CD4-positive, alpha-beta memory T cell (primary cell): ENCODE data around the gene GMCL2. TPM values are rescaled to one million over a fixed set of nuclear protein-coding genes. Genes with fewer than 3 reads are reported as not detected.

Experiments
- CTCF ChIA-PET: fragments of 350-600 bp; sonication (Branson Sonifier 250); formaldehyde crosslinking; loops from one replicate; lab custom pipeline; 2021; ENCODE audit warnings: inconsistent platforms; ENCODE audit not compliant: partially characterized antibody; lab: Charles Lee
- POLR2A ChIA-PET: fragments of 350-600 bp; sonication (Branson Sonifier 250); formaldehyde crosslinking; loops from one replicate; lab custom pipeline; 2021; ENCODE audit not compliant: partially characterized antibody; lab: Charles Lee
- DNase-seq, 5 donors: peaks; one replicate each; pipeline versions ENCODE4 v3.0.0 to v3.0.0-alpha.2; 2020 to 2022; ENCODE audit warnings: mixed read lengths in 1 of 5
- H3K27ac ChIP-seq: one replicate; pipeline ENCODE4 v1.7.0; 2013; ENCODE audit warnings: low read depth, low read length
- H3K27me3 ChIP-seq: 2 replicates; pipeline ENCODE4 v1.7.0; 2013; ENCODE audit warnings: mild to moderate bottlenecking, low read length, moderate library complexity; ENCODE audit not compliant: insufficient read depth
- H3K36me3 ChIP-seq: 2 replicates; pipeline ENCODE4 v1.7.0; 2013; ENCODE audit warnings: mild to moderate bottlenecking, low read length, moderate library complexity; ENCODE audit not compliant: insufficient read depth
- H3K4me1 ChIP-seq: 2 replicates; pipeline ENCODE4 v1.7.0; 2013; ENCODE audit warnings: mild to moderate bottlenecking, low read length, moderate library complexity; ENCODE audit not compliant: insufficient read depth
- H3K4me3 ChIP-seq, 2 donors: one replicate each; pipeline ENCODE4 v1.7.0; 2013; ENCODE audit warnings: low read length in 2 of 2, mild to moderate bottlenecking in 1 of 2
- H3K9me3 ChIP-seq, 2 donors: one replicate each; pipeline ENCODE4 v1.7.0; 2013; ENCODE audit warnings: low read length in 2 of 2, control low read depth in 1 of 2; ENCODE audit not compliant: control insufficient read depth in 1 of 2
- H3K27ac Mint-ChIP-seq, 7 donors: one replicate each; pipeline ENCODE4 v1.8.0; 2020 to 2021; ENCODE audit warnings: mixed read lengths in 7 of 7, mild to moderate bottlenecking in 6 of 7, inconsistent platforms in 3 of 7, moderate library complexity in 3 of 7
- H3K27me3 Mint-ChIP-seq, 2 donors: one replicate each; pipeline ENCODE4 v1.8.0; 2020 to 2021; ENCODE audit warnings: mixed read lengths in 2 of 2
- H3K36me3 Mint-ChIP-seq, 2 donors: one replicate each; pipeline ENCODE4 v1.8.0; 2020 to 2021; ENCODE audit warnings: mixed read lengths in 2 of 2, inconsistent platforms in 1 of 2, mild to moderate bottlenecking in 1 of 2
- H3K4me1 Mint-ChIP-seq, 4 donors: one replicate each; pipeline ENCODE4 v1.8.0; 2020 to 2021; ENCODE audit warnings: mixed read lengths in 4 of 4, mild to moderate bottlenecking in 1 of 4
- H3K4me3 Mint-ChIP-seq, 8 donors: one replicate each; pipeline ENCODE4 v1.8.0; 2020 to 2021; ENCODE audit warnings: mixed read lengths in 8 of 8, mild to moderate bottlenecking in 7 of 8, moderate library complexity in 6 of 8, inconsistent platforms in 3 of 8
- H3K9me3 Mint-ChIP-seq, 8 donors: one replicate each; pipeline ENCODE4 v1.8.0; 2020 to 2021; ENCODE audit warnings: mixed read lengths in 8 of 8, mild to moderate bottlenecking in 5 of 8, inconsistent platforms in 3 of 8, moderate library complexity in 1 of 8
- intact Hi-C: fragments of 100-400 bp; cut with micrococcal nuclease; formaldehyde crosslinking; loops from one replicate; pipeline ENCODE4 v1.15.1; 2023
- polyA plus RNA-seq, 2 donors: library from polyadenylated mRNA; unstranded; fragments of 300-500 nt; fragmentation: Illumina TruSeq; gene quantifications; one replicate each; pipeline ENCODE4 v1.2.3, GENCODE V29; 2021
- total RNA-seq, 2 experiments: library from RNA; stranded (reverse); gene quantifications; one replicate each; pipeline ENCODE4 v1.2.3, GENCODE V29; 2021

The GMCL2 gene
- total and polyA plus RNA-seq, 4 experiments from 2014 or later, result not detected

GRCh38 chr5:178228609-178229008 is 41.4 kb upstream of the GMCL2 start:
- Mint-ChIP-seq H3K4me1 (peaks cover 40 to 76% (median 50%) of the 10 kb centered on the region in 4 donors), H3K27ac (peak overlapping the region in 1 of 7 donors; percentile 10), H3K4me3 (peak overlapping the region in 1 of 8 donors; percentile 15), H3K36me3 (peaks cover 49 to 66% of the 10 kb centered on the region in 2 donors), H3K27me3 (no peaks in the 10 kb centered on the region), H3K9me3 (no peaks in the 10 kb centered on the region)
- H3K4me3 ChIP-seq, result no peak overlapping the region
- H3K4me1 ChIP-seq, result peaks cover 35% of the 10 kb centered on the region
- POLR2A ChIA-PET, result interaction anchor here (0.8 to 7.7 kb wide), 2 partner anchors 20 to 23 kb away, joined by 3 to 72 read pairs; partner anchors contain the start of gene HNRNPAB
- CTCF ChIA-PET, result no interaction called here
- H3K27ac ChIP-seq, result no peak overlapping the region
- DNase-seq, result no peak
- peaks cover 48% of the 10 kb centered on the region for H3K36me3 ChIP-seq
- no peaks in the 10 kb centered on the region for H3K9me3 ChIP-seq
- intact Hi-C loops, result no loop called here
- H3K27me3 ChIP-seq, result no peaks in the 10 kb centered on the region

GRCh38 chr5:178227929-178228328 is 40.8 kb upstream of the GMCL2 start:
- H3K4me1 ChIP-seq, result peaks cover 32% of the 10 kb centered on the region
- DNase-seq, result no peak
- no peaks in the 10 kb centered on the region for H3K9me3 ChIP-seq
- H3K9me3 Mint-ChIP-seq, result no peaks in the 10 kb centered on the region
- no peak overlapping the region for H3K4me3 ChIP-seq
- H3K27me3 Mint-ChIP-seq, result no peaks in the 10 kb centered on the region
- CTCF ChIA-PET, result no interaction called here
- H3K36me3 Mint-ChIP-seq, result peaks cover 53 to 72% of the 10 kb centered on the region in 2 donors
- peaks cover 48% of the 10 kb centered on the region for H3K36me3 ChIP-seq
- H3K27me3 ChIP-seq, result no peaks in the 10 kb centered on the region
- intact Hi-C loops, result no loop called here
- H3K4me1 Mint-ChIP-seq, result peaks cover 41 to 75% (median 53%) of the 10 kb centered on the region in 4 donors
- H3K27ac Mint-ChIP-seq, result peak overlapping the region in 4 of 7 donors; percentile 5 to 54 (median 50)
- POLR2A ChIA-PET, result interaction anchor here (0.8 to 7.7 kb wide), 2 partner anchors 19 to 22 kb away, joined by 3 to 72 read pairs; partner anchors contain the start of gene HNRNPAB
- H3K27ac ChIP-seq, result no peak overlapping the region
- peak overlapping the region in 3 of 8 donors; percentile 17 to 40 (median 26) for H3K4me3 Mint-ChIP-seq

GRCh38 chr5:178227138-178227659 is 40.0 kb upstream of the GMCL2 start:
- POLR2A ChIA-PET, result interaction anchor here (1.4 to 7.7 kb wide), 2 partner anchors 12 to 21 kb away, joined by 3 to 72 read pairs; partner anchors contain the start of gene HNRNPAB
- H3K36me3 ChIP-seq, result peaks cover 54% of the 10 kb centered on the region
- no peak overlapping the region for H3K4me3 ChIP-seq
- no peaks in the 10 kb centered on the region for H3K9me3 ChIP-seq
- peak overlapping the region in 4 of 7 donors; percentile 1 to 84 (median 36) for H3K27ac Mint-ChIP-seq
- H3K27me3 Mint-ChIP-seq, result no peaks in the 10 kb centered on the region
- intact Hi-C loops, result no loop called here
- no peaks in the 10 kb centered on the region for H3K27me3 ChIP-seq
- peaks cover 53 to 73% of the 10 kb centered on the region in 2 donors for H3K36me3 Mint-ChIP-seq
- no peak for DNase-seq
- no peak overlapping the region for H3K27ac ChIP-seq
- no peaks in the 10 kb centered on the region for H3K9me3 Mint-ChIP-seq
- CTCF ChIA-PET, result no interaction called here
- H3K4me1 ChIP-seq, result peaks cover 29% of the 10 kb centered on the region
- H3K4me3 Mint-ChIP-seq, result peak overlapping the region in 2 of 8 donors; percentile 11 to 40
- H3K4me1 Mint-ChIP-seq, result peaks cover 41 to 74% (median 54%) of the 10 kb centered on the region in 4 donors

GRCh38 chr5:178225174-178225573 is 38.0 kb upstream of the GMCL2 start:
- Histone ChIP-seq H3K27me3 (no peaks in the 10 kb centered on the region), H3K27ac (no peak overlapping the region), H3K4me1 (peaks cover 18% of the 10 kb centered on the region), H3K9me3 (no peaks in the 10 kb centered on the region), H3K36me3 (peaks cover 59% of the 10 kb centered on the region), H3K4me3 (no peak overlapping the region)
- Mint-ChIP-seq H3K36me3 (peaks cover 57 to 73% of the 10 kb centered on the region in 2 donors), H3K27ac (peak overlapping the region in 2 of 7 donors; percentile 33 to 90), H3K4me1 (peaks cover 41 to 71% (median 54%) of the 10 kb centered on the region in 4 donors), H3K9me3 (no peaks in the 10 kb centered on the region), H3K4me3 (no peak overlapping the region), H3K27me3 (no peaks in the 10 kb centered on the region)
- ChIA-PET POLR2A (interaction anchor here (1.4 kb wide), 1 partner anchor 21 kb away, joined by 4 read pairs; the partner anchor contains the start of gene HNRNPAB), CTCF (interaction anchor here (1.2 kb wide), 1 partner anchor 10 kb away, joined by 4 read pairs; no protein-coding TSS in a partner anchor)
- intact Hi-C loops, result no loop called here
- DNase-seq, result no peak

- H3K27ac Mint-ChIP-seq, result no peak overlapping the region
- H3K9me3 Mint-ChIP-seq, result no peaks in the 10 kb centered on the region
- no peaks in the 10 kb centered on the region for H3K9me3 ChIP-seq
- no peaks in the 10 kb centered on the region for H3K27me3 Mint-ChIP-seq
- no peak overlapping the region for H3K4me3 ChIP-seq
- peaks cover 11% of the 10 kb centered on the region for H3K4me1 ChIP-seq
- no peak for DNase-seq
- intact Hi-C loops, result no loop called here
- H3K36me3 Mint-ChIP-seq, result peaks cover 50 to 66% of the 10 kb centered on the region in 2 donors
- H3K27ac ChIP-seq, result no peak overlapping the region
- H3K27me3 ChIP-seq, result no peaks in the 10 kb centered on the region
- peaks cover 35 to 64% (median 51%) of the 10 kb centered on the region in 4 donors for H3K4me1 Mint-ChIP-seq
- POLR2A ChIA-PET, result interaction anchor here (1.4 kb wide), 1 partner anchor 20 kb away, joined by 4 read pairs; the partner anchor contains the start of gene HNRNPAB
- peaks cover 52% of the 10 kb centered on the region for H3K36me3 ChIP-seq
- CTCF ChIA-PET, result no interaction called here
- no peak overlapping the region for H3K4me3 Mint-ChIP-seq
Measured at GRCh38 chr5:178224403-178224802, 37.2 kb upstream of the GMCL2 start.

- Mint-ChIP-seq H3K9me3 (no peaks in the 10 kb centered on the region), H3K4me1 (peaks cover 34 to 58% (median 47%) of the 10 kb centered on the region in 4 donors)
- POLR2A ChIA-PET, result interaction anchor here (1.4 kb wide), 1 partner anchor 20 kb away, joined by 4 read pairs; the partner anchor contains the start of gene HNRNPAB
Measured at GRCh38 chr5:178223828-178224335, 36.7 kb upstream of the GMCL2 start.

GRCh38 chr5:178223196-178223773 is 36.1 kb upstream of the GMCL2 start:
- DNase-seq, result no peak
- Histone ChIP-seq H3K27ac (no peak overlapping the region), H3K4me1 (peaks cover 7% of the 10 kb centered on the region), H3K27me3 (no peaks in the 10 kb centered on the region), H3K36me3 (peaks cover 44% of the 10 kb centered on the region), H3K9me3 (no peaks in the 10 kb centered on the region), H3K4me3 (no peak overlapping the region)
- H3K4me3 Mint-ChIP-seq, result no peak overlapping the region
- peaks cover 28 to 53% (median 43%) of the 10 kb centered on the region in 4 donors for H3K4me1 Mint-ChIP-seq
- CTCF ChIA-PET, result no interaction called here
- peak overlapping the region; percentile 13 to 78 (median 41) for H3K27ac Mint-ChIP-seq
- H3K9me3 Mint-ChIP-seq, result no peaks in the 10 kb centered on the region
- H3K36me3 Mint-ChIP-seq, result peaks cover 46 to 65% of the 10 kb centered on the region in 2 donors
- intact Hi-C loops, result no loop called here
- POLR2A ChIA-PET, result no interaction called here
- H3K27me3 Mint-ChIP-seq, result no peaks in the 10 kb centered on the region

More at GRCh38 chr5:178223828-178224335, 36.7 kb upstream of the GMCL2 start:
- Mint-ChIP-seq H3K4me3 (no peak overlapping the region), H3K36me3 (peaks cover 47 to 64% of the 10 kb centered on the region in 2 donors), H3K27ac (peak overlapping the region in 4 of 7 donors; percentile 25 to 80 (median 54)), H3K27me3 (no peaks in the 10 kb centered on the region)
- no peak overlapping the region for H3K27ac ChIP-seq
- no peak overlapping the region for H3K4me3 ChIP-seq
- peaks cover 7% of the 10 kb centered on the region for H3K4me1 ChIP-seq
- CTCF ChIA-PET, result no interaction called here
- intact Hi-C loops, result no loop called here
- peaks cover 50% of the 10 kb centered on the region for H3K36me3 ChIP-seq
- no peak for DNase-seq
- no peaks in the 10 kb centered on the region for H3K9me3 ChIP-seq
- no peaks in the 10 kb centered on the region for H3K27me3 ChIP-seq
